CD4-positive, alpha-beta T cell treated with Interleukin-6 at 100 ng/mL for 8 hours (primary cell): Measurements from ENCODE around the gene PELI2.

Experiments
- DNase-seq: peaks from one replicate; pipeline ENCODE4 v3.0.0-alpha.2; 2020; ENCODE audit warnings: mixed read lengths, low spot score

PELI2 gene

DNA sequence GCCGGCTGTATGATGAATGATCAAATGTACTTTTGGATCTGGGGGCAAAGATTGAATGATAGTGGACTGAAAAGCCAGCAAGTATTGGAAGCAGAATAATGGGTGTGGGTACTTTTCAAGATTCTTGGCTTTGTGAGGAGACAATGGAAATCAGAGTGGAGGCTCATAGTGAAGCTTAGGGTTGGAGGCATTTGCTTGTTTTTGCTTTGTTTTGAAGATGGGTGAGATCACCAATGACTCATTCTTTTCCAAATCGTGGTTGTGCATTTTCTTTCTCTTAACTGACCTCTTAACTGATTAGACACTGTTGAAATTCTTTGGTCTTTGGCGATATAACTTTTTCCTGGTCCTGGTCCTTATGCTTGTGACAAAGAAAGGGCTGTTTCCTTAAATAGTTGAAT is 54.4 kb downstream of the PELI2 start:
- DNase-seq: no peak

GRCh38 chr14:56173365-56173922 is 55.2 kb downstream of the PELI2 start:
- DNase-seq: no peak

DNA sequence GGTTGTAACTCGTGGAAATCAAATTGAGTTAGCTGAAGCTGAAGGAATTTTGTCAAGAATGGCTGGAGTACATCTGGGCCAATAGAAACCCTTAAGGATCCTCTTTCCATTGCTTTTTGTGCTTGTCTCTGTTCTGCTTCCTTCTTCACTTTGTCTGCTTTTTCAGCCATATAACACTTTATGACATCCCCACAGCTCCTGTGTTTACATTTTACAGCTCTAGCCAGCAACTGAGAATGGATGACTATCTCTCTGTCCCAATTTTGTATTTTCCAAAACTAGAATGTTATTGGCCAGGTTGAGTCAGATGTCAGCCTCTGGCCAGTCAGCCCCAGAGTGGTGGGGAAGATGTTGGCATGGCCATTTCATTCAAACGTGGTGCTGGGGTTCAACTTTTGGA is 57.6 kb downstream of the PELI2 start:
- no peak for DNase-seq

GRCh38 chr14:56176530-56176929 is 58.3 kb downstream of the PELI2 start:
- no peak for DNase-seq

- DNase-seq: no peak
Observed at GRCh38 chr14:56177036-56177435, 58.8 kb downstream of the PELI2 start.

- DNase-seq: no peak
Observed at GRCh38 chr14:56180754-56181542, 62.7 kb downstream of the PELI2 start.

DNA sequence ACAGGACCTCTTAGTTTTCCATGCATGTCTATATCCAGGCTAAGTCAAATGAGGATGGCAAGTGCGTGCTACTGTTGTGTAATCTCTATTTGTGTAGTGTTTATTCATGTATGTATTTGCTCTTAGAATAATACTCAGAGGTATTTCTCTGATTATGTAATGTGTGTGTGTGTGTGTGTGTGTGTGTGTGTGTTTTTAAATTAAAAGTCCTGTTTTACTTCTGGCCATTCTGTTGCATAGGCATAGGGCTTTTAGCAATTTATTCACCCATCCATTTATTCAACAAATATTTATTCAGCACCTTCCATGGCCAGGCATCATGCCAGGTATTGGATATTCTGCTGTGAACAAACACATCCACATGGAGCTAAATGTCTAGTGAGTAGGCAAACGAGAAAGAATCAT is 63.5 kb downstream of the PELI2 start:
- DNase-seq: no peak

DNA sequence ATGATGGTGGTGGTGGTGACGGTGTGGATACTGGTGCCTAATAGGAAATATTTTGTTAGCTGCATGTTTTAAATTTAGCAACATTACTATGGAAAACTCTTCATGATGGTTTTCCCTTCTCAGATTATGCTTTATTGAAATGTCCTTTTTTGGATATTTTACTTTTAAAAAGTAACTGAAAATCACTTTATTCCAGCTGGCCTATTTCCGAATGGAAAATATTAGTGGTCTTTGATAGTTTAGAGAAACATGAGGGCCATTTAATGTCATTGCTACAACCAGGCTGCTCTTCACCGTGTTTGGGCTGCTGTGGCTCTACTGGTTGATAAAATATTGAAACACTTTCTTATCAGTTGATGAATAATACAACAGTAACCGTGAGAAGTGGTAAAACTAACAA is 64.2 kb downstream of the PELI2 start:
- no peak for DNase-seq

DNA sequence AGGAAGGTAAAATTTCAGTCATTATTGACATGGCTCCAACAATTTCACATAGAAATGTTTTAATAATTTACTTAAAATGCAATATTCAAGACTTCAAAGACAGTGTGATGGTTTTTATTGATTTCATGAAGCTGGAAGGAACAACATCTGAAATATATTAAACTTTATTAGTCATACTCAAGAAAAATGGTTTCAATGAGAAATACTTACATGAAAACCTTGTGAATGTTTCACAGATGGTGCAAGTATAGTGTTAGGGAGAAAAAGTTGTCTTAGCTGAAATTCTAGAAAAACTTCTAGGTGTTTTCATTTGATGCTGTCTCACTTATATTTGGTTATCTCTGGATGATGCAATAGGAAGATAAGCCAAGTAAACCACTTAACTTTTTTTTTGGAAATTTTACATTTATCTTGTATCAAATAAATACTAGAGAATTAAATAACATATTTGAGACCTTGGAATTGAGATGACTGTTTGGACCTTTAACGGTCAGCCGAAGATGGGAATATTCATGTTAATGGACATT is 65.5 kb downstream of the PELI2 start:
- DNase-seq: no peak

DNA sequence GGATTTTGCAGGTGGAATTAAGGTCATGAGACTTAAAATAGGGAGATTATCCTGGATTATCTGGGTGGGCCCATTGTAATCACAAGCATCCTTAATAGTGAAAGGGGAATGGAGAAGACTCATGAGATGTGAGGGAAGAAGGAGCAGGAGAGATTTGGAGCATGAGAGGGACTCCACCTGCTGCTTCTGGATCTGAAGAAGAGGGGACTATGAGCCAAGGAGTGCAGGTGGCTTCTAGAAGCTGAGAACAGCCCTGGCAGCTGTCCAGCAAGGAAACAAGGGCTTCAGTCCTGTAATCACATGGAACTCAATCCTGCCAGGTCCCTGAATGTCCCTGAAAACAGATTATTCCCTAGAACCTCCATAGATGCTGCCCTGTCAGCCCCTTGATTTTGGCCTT is 67.8 kb downstream of the PELI2 start:
- DNase-seq: no peak

DNA sequence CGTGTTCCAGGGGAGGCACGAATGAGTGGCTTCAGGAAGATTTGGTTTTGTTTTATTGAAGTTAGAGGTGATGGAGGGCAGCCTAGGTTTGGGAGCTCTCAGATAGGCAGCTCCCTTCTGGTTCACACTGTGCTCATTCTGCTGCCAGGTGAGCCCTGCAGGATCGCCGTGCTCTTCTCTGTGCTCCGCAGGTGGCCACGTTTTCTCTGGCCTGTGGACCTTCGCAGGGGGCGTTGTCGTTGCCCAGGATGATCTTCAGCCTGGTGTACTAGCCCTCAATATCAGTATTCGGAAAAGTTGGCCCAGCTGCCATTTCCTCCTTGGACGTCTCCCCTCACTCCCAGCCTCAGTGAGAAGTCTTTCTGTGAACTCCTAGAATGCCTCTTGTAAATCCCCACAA is 69.5 kb downstream of the PELI2 start:
- no peak for DNase-seq

DNA sequence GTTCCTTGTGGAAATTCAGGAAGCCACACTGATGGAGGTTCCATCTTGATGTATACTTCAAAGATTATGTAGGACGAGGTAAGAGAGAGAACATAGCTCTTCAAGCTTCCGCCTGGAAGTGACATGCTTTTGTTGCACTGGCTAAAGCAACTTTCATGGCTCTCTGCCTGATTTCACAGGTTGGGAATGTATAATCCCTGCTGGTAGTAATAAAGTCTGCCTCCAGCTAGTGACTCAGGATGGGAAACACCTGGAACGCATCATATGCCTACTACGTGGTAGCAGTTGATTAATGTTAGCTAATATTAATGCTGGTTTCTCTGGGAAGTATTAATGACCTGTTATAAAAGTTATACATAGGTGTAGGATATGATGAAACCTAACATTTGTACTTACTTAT is 71.1 kb downstream of the PELI2 start:
- no peak for DNase-seq

GRCh38 chr14:56193347-56193746 is 75.1 kb downstream of the PELI2 start:
- DNase-seq: no peak

DNA sequence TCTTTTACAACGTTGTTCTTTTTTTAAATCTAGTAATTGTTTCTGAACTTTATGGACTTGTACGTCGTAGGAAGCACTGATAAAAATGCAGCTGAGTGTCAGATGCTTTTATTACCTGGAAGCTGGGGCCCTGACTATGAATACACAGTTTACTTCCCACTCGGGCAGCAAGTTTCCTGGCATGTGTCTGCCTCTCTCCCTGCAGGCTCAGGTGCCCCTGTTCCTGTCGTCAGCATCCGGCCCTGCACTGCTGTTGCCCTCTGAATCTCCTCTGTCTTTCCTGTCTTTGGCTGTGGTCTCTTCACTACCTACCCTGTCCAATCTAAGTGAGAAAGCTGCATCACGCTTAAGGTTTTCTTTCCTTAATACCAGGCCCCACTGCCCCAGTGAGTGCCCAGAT is 75.8 kb downstream of the PELI2 start:
- no peak for DNase-seq

GRCh38 chr14:56195223-56195622 is 77.0 kb downstream of the PELI2 start:
- no peak for DNase-seq

GRCh38 chr14:56195704-56196103 is 77.5 kb downstream of the PELI2 start:
- peak; percentile 11 for DNase-seq

GRCh38 chr14:56196274-56196673 is 78.1 kb downstream of the PELI2 start:
- DNase-seq: no peak

GRCh38 chr14:56197150-56197549 is 78.9 kb downstream of the PELI2 start:
- DNase-seq: no peak

DNA sequence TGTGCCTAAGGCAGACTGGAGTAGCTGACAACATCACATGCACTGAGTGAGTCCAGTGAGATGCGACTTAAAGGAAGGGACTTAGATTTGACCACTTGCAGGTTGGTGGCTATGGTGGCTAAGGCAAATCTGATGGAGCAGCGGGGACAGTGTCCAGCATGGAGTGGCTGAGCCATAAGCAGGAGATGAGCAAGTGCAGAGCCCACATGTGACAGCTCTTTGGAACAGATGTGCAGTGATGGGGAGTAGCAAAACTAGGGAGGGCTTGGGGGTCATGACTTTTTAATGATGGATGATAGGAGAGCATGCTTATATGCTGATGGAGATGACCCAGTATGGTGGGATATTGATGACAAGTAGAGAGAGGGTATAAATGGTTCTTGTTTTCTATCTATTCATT is 80.2 kb downstream of the PELI2 start:
- no peak for DNase-seq

GRCh38 chr14:56199095-56199981 is 81.1 kb downstream of the PELI2 start:
- DNase-seq: no peak

GRCh38 chr14:56199982-56200577 is 81.9 kb downstream of the PELI2 start:
- DNase-seq: no peak

GRCh38 chr14:56202256-56202655 is 84.0 kb downstream of the PELI2 start:
- no peak for DNase-seq
